ENCODE results near the gene MECP2. TPM values are rescaled to one million over a fixed set of nuclear protein-coding genes. Genes with fewer than 3 reads are reported as not detected.
A peak's percentile ranks its signal among the peaks of the same experiment; 100 is the strongest.

The MECP2 gene
- total and polyA plus RNA-seq, 2 of the 13 experiments (the other 11 are each of a cell fraction or from before 2014, with no cell fraction given): 7.9 to 18.1 TPM

DNA sequence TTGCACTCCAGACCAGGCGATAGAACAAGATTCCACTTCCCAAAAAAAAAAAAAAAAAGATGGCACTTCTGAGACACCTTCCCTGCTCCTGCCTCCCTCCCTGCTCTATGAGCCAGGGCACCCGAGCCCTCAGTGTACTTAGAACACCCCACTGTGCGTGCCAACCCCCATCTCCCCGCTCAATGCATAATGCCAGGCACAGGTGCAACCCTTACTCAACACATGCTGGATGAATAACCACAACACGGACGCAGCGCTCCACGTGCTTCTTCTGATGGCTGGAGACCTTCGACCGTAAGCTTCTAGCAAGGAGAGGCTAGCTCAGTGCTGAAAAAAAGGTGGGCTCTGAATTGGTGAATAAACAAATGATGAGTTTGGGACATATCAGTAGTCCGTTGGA lies 57.9 kb downstream of the MECP2 start:
- no peak overlapping the region for H3K27ac ChIP-seq (ENCODE audit: extremely low read length, insufficient read depth, low read length)
- H3K9ac ChIP-seq (ENCODE audit: insufficient read depth, low read depth, low read length): no peak overlapping the region
- TF ChIP-seq PHF8 (CRISPR knock-in tag; IDR thresholded peaks at IDR 0.05) (no peak), ZFAT (CRISPR knock-in tag; conservative IDR thresholded peaks at IDR 0.05) (no peak), CC2D1A (CRISPR knock-in tag; IDR thresholded peaks at IDR 0.05) (no peak), ZNF567 (CRISPR knock-in tag; IDR thresholded peaks at IDR 0.05; ENCODE audit: borderline replicate concordance) (no peak), ZNF709 (CRISPR knock-in tag; IDR thresholded peaks at IDR 0.05) (no peak), ZNF619 (CRISPR knock-in tag; IDR thresholded peaks at IDR 0.05) (no peak), ZNF510 (CRISPR knock-in tag; IDR thresholded peaks at IDR 0.05; ENCODE audit: low read depth) (no peak), TP53 (CRISPR knock-in tag; conservative IDR thresholded peaks at IDR 0.05) (no peak), ZBTB8A (CRISPR knock-in tag; IDR thresholded peaks at IDR 0.05; ENCODE audit: borderline replicate concordance, low read depth) (no peak)
- TF ChIP-seq, protein P1, sequence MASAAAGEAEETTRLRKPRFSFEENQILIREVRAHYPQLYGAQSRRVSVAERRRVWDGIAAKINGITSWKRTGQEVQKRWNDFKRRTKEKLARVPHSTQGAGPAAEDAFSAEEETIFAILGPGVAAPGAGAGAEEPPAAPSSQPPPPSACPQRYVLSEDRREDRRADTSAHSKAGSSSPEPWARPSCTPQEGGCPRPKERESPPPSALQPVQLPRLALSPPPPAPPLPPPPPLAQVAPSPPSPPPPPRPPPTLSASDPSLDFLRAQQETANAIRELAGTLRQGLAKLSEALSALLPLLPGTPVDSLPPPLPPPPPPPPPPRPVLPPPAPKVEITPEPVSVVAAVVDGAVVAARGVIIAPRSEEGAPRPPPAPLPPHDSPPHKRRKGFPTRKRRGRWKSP (CRISPR knock-in tag; IDR thresholded peaks at IDR 0.05): no peak
- H3K27me3 ChIP-seq (ENCODE audit: control insufficient read depth in 1 of 2, insufficient read depth in 2 of 2, low read length in 2 of 2): no peaks in the 10 kb centered on the region
- intact Hi-C loops (cut with micrococcal nuclease; ENCODE audit: unreplicated experiment) (no loop called here), in situ Hi-C loops (cut with HindIII; ENCODE audit: extremely low pct_ligation_motif_present, low pct_unique_long_range_greater_than_20kb) (no loop called here)
- no peak overlapping the region for H3K4me2 ChIP-seq (ENCODE audit: low read depth, low read length)
- DNase-seq (ENCODE audit: low spot score): no peak
- H3K36me3 ChIP-seq (replicated peaks in 1 of 2; ENCODE audit: control insufficient read depth in 1 of 2, insufficient read depth in 2 of 2, low read length in 2 of 2): peaks cover 0 to 2% of the 10 kb centered on the region in 2 experiments; a peak in 2 of 5 replicates
- CTCF ChIA-PET (ENCODE audit: low intra/inter-chr PET ratio, low total read pairs): no interaction called here
- no peak overlapping the region for H3K4me3 ChIP-seq (replicated peaks in 1 of 3; ENCODE audit: insufficient read depth in 1 of 3, low read depth in 2 of 3, low read length in 3 of 3)
- H3K9me3 ChIP-seq (ENCODE audit: low read length): no peaks in the 10 kb centered on the region
- no peak for ATAC-seq
- no peak overlapping the region for H2AFZ ChIP-seq (ENCODE audit: low read length)
- POLR2A ChIA-PET: interaction anchor here (0.7 to 1.2 kb wide), 2 partner anchors 10 to 14 kb away, joined by 3 read pairs; no protein-coding TSS in a partner anchor
- peaks cover 37% of the 10 kb centered on the region for H3K4me1 ChIP-seq (ENCODE audit: insufficient read depth, low read length)
- WGBS (ENCODE audit: low lambda C conversion rate): 96% methylated on average over 9 of the region's 11 CpGs
- peaks cover 12% of the 10 kb centered on the region for H3K79me2 ChIP-seq (ENCODE audit: insufficient read depth, low read length)
- no peaks in the 10 kb centered on the region for H4K20me1 ChIP-seq (ENCODE audit: insufficient read depth, low read length)
- FAIRE-seq: peak; percentile 8
- no TSS peak for BruUV-seq (replicated peaks)
